Measurements from ENCODE around the gene TMC1.

The TMC1 gene

DNA sequence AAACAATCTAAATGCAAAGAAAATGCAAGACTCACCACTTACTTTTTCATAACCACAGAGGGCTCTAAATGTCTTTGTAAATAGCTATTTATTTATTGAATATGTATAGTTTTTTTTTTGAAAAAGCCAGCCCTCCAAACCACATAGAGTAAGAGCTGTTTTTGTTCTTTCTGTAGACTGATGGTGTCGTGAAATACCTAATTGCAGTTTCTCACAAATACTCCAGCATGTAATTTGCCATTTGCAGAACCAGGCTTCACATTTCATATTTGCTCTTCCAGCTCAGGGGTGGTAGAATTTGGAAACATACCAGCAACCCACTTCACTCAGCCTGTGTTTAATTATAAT is 159.8 kb downstream of the TMC1 start:
- DNase-seq (ENCODE audit: low spot score), result no peak

- DNase-seq (ENCODE audit: low spot score), result no peak
Observed at GRCh38 chr9:72684615-72685014, 163.2 kb downstream of the TMC1 start.

DNA sequence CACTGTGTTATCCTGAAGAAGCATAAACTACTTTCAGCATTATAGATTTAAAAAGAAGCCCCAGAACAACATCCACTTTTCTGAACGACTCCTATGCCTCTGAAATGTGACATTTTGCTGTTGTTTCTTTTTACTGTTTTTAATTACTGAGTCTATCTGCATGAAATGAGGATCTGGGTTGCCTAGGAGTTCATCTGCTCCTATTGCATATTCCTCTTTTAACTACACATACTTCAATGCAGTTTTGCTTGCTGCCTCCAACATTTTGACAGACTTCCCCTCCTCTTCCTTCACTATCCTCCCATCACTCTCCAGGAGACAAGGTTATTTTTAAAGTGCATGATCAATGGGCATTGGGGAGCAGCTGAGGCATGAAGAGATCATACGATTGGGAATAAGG is 164.5 kb downstream of the TMC1 start:
- no peak for DNase-seq (ENCODE audit: low spot score)

DNA sequence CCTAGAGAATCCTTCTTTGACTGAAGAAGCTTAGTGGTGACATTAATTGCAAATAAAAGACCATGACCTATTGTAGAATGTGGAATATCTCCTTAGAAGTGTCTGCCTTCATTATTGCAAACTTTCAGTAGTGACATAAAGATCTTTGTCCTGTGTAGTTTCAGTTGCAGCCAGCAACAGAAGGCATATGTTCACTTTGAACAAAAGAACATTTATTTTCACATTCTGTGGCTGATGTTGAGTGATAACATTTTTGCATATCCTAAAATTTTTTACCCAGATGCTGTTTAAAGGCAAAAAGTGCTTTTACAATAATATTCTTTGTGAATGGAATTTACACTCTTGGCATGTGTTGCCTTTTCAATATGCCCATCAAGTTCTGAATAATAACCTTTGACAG is 165.9 kb downstream of the TMC1 start:
- DNase-seq (ENCODE audit: low spot score), result no peak

DNA sequence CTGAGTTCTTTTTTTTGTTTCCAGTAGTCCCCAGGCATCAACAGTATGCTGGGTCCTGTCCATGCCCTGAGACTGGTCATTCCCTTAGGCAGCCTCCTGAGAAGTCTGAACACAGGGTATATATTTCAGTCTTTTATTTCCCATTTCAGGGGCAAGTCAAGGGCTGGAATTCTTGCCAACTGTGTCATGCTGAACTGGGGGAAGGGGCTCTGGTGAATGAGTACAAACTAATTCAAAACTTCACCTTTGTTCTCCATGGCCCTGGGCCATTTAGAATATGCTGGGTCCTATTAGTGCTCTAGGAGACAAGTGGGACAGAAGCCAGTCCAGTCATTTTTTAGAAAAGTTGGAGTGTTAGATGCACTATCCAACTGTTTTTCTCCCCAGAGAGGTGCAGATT is 170.3 kb downstream of the TMC1 start:
- DNase-seq (ENCODE audit: low spot score), result no peak

DNA sequence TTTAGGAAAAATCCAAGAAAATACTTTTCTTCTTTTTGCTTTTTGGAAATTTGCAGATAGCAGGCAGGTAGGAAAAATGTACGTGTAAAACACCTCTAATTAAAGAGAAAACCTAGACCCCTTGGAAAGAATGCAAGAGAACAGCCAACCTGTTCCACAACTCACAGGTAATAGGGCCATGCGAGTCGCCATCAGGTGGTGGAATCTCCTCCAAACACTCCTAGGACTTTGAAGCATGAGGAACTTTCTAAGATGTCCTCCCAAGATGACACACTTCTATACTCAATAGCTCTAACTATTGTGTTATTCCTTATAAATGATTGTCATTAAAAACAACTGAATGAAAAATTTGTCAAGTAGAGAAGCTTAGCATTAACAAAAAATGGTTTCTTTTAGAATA is 174.0 kb downstream of the TMC1 start:
- DNase-seq (ENCODE audit: low spot score), result no peak

- DNase-seq (ENCODE audit: low spot score), result no peak
Observed at GRCh38 chr9:72696511-72696910, 175.1 kb downstream of the TMC1 start.

DNA sequence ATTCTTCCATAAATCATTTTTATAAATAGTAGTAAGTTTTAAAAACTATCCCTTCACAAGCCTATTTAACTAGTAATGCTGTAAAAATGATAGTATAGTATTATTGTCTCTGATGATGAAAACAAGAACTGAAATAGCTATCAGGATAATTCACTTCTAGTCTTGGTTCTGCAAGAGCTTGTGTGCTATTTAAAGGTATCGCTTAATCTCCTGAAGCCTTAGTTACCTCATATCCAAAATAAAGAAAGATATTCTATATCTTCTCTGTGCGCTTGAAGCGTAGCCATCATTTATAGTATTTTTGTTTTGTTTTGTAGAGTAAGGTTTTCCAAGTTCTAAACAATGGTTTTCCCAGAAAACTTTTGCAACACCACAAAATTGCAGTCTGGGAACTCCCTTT is 180.1 kb downstream of the TMC1 start:
- no peak for DNase-seq (ENCODE audit: low spot score)

DNA sequence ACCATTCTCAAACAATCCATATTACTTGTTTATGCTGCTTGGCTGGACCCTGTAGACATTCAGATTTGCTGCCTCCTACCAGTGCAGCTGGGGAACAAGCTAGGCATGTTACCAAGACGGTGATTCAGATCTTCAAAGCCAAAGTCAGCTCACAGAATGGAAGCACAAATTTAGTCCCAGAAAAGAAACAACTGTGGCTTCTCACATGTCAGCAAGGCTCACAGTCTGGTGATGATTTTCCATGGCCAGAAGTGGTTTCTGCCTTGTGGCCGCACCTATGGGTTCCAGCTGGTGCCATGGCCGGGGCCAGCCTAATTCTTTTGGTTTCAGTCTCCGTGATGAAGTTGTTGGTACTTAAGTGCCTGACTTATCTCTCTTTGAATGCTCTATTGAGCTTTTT is 182.2 kb downstream of the TMC1 start:
- no peak for DNase-seq (ENCODE audit: low spot score)

GRCh38 chr9:72704688-72705375 is 183.4 kb downstream of the TMC1 start:
- DNase-seq (ENCODE audit: low spot score), result no peak

GRCh38 chr9:72718503-72718902 is 197.1 kb downstream of the TMC1 start:
- no peak for DNase-seq (ENCODE audit: low spot score)

- no peak for DNase-seq (ENCODE audit: low spot score)
Observed at GRCh38 chr9:72721067-72721466, 199.7 kb downstream of the TMC1 start.

GRCh38 chr9:72726947-72727346 is 205.5 kb downstream of the TMC1 start:
- no peak for DNase-seq (ENCODE audit: low spot score)

DNA sequence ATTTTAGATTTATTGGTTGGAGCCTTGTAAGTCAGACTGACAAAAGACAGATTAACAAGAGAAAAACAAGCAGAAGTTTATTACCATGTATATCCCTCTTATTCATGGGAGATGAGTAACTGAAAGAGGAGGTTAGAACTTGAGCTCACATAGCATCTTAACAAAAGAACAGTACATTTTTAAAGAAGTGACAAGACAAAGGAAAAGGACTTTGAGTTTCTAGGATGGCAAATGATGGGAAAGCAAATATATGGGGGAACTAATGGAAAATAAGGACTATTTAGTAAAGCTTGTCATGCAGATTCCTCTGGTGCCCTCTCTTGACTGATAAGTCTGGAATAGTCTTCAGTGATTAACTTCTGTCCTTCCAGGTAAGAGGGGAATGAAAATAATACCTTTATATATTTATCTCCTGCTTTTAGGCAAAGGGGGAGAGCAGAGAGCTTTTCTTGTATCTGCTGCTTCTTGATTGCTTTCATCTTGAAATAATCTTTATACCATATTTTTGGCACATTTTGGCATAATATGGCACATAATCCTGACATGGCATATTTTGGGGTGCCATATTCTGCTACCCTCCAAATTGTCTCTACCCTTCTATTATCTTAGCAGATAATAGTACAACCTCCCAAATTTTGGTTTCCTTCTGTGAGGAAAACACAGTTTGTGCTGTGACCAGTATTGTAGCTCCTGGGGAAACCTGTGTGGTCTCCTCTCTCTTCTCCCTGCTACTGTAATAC is 206.8 kb downstream of the TMC1 start:
- no peak for DNase-seq (ENCODE audit: low spot score)

GRCh38 chr9:72733895-72734294 is 212.5 kb downstream of the TMC1 start:
- no peak for DNase-seq (ENCODE audit: low spot score)

DNA sequence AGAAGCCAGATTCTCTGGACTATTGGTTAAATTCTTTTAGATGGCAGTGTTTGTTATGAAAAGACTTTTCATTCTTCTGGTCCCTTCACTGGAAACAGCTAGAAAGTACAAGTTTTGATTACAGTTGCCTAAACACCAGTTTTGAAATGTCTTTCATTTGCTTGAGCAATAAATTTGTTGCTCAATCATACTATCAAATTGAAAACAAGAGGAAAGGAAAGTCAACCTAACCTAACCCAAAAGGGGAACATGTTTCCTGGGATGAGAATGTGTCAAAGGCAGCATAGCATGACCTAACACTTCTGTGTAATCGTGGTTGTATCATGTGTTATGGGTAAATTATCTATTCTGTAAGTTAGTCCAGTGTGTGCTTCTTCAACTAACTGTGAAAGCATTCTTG is 213.2 kb downstream of the TMC1 start:
- no peak for DNase-seq (ENCODE audit: low spot score)

DNA sequence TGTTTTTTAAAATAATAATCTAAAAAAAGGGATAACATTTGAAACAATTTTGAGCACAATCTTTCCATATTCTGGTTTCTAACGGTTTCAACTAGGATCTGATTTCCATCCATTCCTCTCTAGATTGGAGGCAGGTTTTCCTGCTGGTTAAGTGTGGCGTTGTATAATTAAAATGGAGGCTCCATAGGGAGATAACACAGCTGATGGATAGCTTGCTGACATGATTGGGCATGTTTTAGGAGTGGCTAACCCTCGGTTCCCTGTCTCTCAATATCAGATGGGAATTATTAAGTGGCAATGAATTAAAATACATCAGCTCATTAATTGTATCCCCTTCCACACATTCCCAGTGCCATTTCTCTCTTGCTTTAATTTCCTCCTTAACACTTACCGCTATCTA is 222.4 kb downstream of the TMC1 start:
- DNase-seq (ENCODE audit: low spot score), result no peak

- no peak for DNase-seq (ENCODE audit: low spot score)
Observed at GRCh38 chr9:72749276-72749675, 227.9 kb downstream of the TMC1 start.

- no peak for DNase-seq (ENCODE audit: low spot score)
Observed at GRCh38 chr9:72751541-72751940, 230.1 kb downstream of the TMC1 start.

GRCh38 chr9:72753266-72753893 is 232.0 kb downstream of the TMC1 start:
- no peak for DNase-seq (ENCODE audit: low spot score)

GRCh38 chr9:72755836-72756235 is 234.4 kb downstream of the TMC1 start:
- no peak for DNase-seq (ENCODE audit: low spot score)

DNA sequence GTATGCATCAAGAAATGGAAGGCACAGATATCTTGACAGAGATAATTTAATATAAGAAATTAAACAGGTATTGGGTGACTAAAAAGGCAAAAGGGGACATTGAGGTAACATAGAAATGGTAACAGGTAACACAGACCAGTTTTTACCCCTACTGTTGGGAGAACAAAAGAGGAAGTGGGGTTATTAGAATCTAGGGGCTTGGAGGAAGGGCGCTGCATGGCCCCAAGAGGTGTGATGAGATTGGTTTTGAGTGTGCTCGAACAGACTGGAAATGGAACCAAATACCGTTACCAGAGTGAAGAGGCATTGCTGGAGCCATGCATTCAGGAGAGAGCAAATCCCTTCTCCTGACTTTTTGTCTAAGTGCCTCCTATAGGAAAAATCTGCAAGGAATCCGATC is 237.5 kb downstream of the TMC1 start:
- no peak for DNase-seq (ENCODE audit: low spot score)

GRCh38 chr9:72763022-72763421 is 241.6 kb downstream of the TMC1 start:
- DNase-seq (ENCODE audit: low spot score), result no peak

- no peak for DNase-seq (ENCODE audit: low spot score)
Observed at GRCh38 chr9:72769546-72769945, 248.1 kb downstream of the TMC1 start.

Data from RKO (cell line).